Natural killer cell (primary cell): ENCODE results near the gene EPOP. TPM values are rescaled to one million over a fixed set of nuclear protein-coding genes. Genes with fewer than 3 reads are reported as not detected.
"Not testable (repeated sequence)": the region's sequence is repeated elsewhere in the genome, so short reads cannot be mapped to it uniquely, and the experiment has no call there.

Source experiments
- ATAC-seq, 3 donors: fragments of 150-1000 bp in 2 of 3; fragments of 200-7000 bp in 1 of 3; cut with Tn5 transposase; 1 replicate in 1 of 3; 2 replicates in 2 of 3; pipeline ENCODE4 v1.10.0; 2021; ENCODE audit warnings: mild to moderate bottlenecking in 2 of 3, moderate library complexity in 2 of 3
- DNase-seq, 2 donors: peaks; one replicate each; pipeline versions ENCODE4 v3.0.0 to v3.0.0-alpha.2; 2013 to 2021; ENCODE audit warnings: mixed read lengths in 1 of 2
- H3K27ac ChIP-seq: one replicate; pipeline ENCODE4 v1.5.1; 2013; ENCODE audit warnings: mild to moderate bottlenecking, low read length
- H3K27me3 ChIP-seq: one replicate; pipeline ENCODE4 v1.6.1; 2013; ENCODE audit warnings: low read length; ENCODE audit not compliant: control insufficient read depth, insufficient read depth
- H3K36me3 ChIP-seq: one replicate; pipeline ENCODE4 v1.6.1; 2013; ENCODE audit warnings: low read length; ENCODE audit not compliant: control insufficient read depth, insufficient read depth
- H3K4me1 ChIP-seq: one replicate; pipeline ENCODE4 v1.6.1; 2013; ENCODE audit warnings: low read length; ENCODE audit not compliant: control insufficient read depth, insufficient read depth
- H3K4me3 ChIP-seq: one replicate; pipeline ENCODE4 v1.5.1; 2013; ENCODE audit warnings: low read length
- H3K9me3 ChIP-seq: one replicate; pipeline ENCODE4 v1.6.1; 2013; ENCODE audit warnings: low read length; ENCODE audit not compliant: control insufficient read depth, insufficient read depth
- H3K27ac Mint-ChIP-seq, 2 donors: one replicate each; pipeline ENCODE4 v1.8.0; 2022; ENCODE audit warnings: mild to moderate bottlenecking in 2 of 2, mixed read lengths in 2 of 2, moderate library complexity in 1 of 2
- H3K27me3 Mint-ChIP-seq, 2 donors: one replicate each; pipeline ENCODE4 v1.8.0; 2022; ENCODE audit warnings: low read depth in 2 of 2, mixed read lengths in 2 of 2
- H3K36me3 Mint-ChIP-seq: one replicate; pipeline ENCODE4 v1.8.0; 2022; ENCODE audit warnings: mixed read lengths
- H3K4me1 Mint-ChIP-seq, 2 donors: one replicate each; pipeline ENCODE4 v1.8.0; 2022; ENCODE audit warnings: mixed read lengths in 2 of 2
- H3K4me3 Mint-ChIP-seq: one replicate; pipeline ENCODE4 v1.8.0; 2022; ENCODE audit warnings: mild to moderate bottlenecking, moderate library complexity, mixed read lengths
- H3K9me3 Mint-ChIP-seq, 2 donors: one replicate each; pipeline ENCODE4 v1.8.0; 2022; ENCODE audit warnings: mixed read lengths in 2 of 2
- CTCF ChIP-seq: fragments of 200-600 bp; IDR thresholded peaks from one replicate; pipeline ENCODE4 v1.8.0; 2022; ENCODE audit warnings: antibody characterized with exemption
- WGBS: methylation state at CpG from one replicate; pipeline ENCODE4 v1.1.7; 2013; ENCODE audit warnings: missing lambda C conversion rate; ENCODE audit not compliant: insufficient coverage; 5-methylcytosine and 5-hydroxymethylcytosine counted together
- intact Hi-C: fragments of 100-400 bp; cut with micrococcal nuclease; formaldehyde crosslinking; loops from one replicate; pipeline ENCODE4 v1.14.2; 2022
- total RNA-seq, 4 donors: library from RNA; stranded (reverse); fragments of 120-200 nt in 1 of 4; gene quantifications; one replicate each; pipeline versions ENCODE4 v1.2.3 to v1.2.4, GENCODE V29; 2013 to 2022

The EPOP gene
- total RNA-seq, 3 donors from 2014 or later (not counting 1 experiment from before 2014, with no cell fraction given), result 0.66 to 1.9 (median 1.1) TPM

- H3K9me3 ChIP-seq, result no peaks in the 10 kb centered on the region
- no peaks in the 10 kb centered on the region for H3K4me1 ChIP-seq
- intact Hi-C loops, result no loop called here
- Mint-ChIP-seq H3K4me3 (no peak overlapping the region), H3K27ac (no peak overlapping the region), H3K4me1 (no peaks in the 10 kb centered on the region), H3K36me3 (no peaks in the 10 kb centered on the region), H3K27me3 (peaks cover 5 to 6% of the 10 kb centered on the region in 2 donors), H3K9me3 (no peaks in the 10 kb centered on the region)
- no peaks in the 10 kb centered on the region for H3K27me3 ChIP-seq
- ATAC-seq, result no peak
- no peak for DNase-seq
- no peaks in the 10 kb centered on the region for H3K36me3 ChIP-seq
- 96% methylated on average over 4 of the region's 6 CpGs for WGBS
- no peak overlapping the region for H3K27ac ChIP-seq
- TF ChIP-seq CTCF, result no peak
- no peak overlapping the region for H3K4me3 ChIP-seq
These were observed 42.4 kb downstream of the EPOP start for GRCh38 chr17:38632334-38632733.

GRCh38 chr17:38628441-38628840 is 46.3 kb downstream of the EPOP start:
- DNase-seq (no peak), ATAC-seq (no peak)
- Histone ChIP-seq H3K27me3 (no peaks in the 10 kb centered on the region), H3K4me1 (no peaks in the 10 kb centered on the region), H3K4me3 (no peak overlapping the region), H3K36me3 (no peaks in the 10 kb centered on the region), H3K9me3 (no peaks in the 10 kb centered on the region), H3K27ac (no peak overlapping the region)
- intact Hi-C loops, result no loop called here
- Mint-ChIP-seq H3K4me3 (no peak overlapping the region), H3K27me3 (peaks cover 9 to 10% of the 10 kb centered on the region in 2 donors), H3K36me3 (no peaks in the 10 kb centered on the region), H3K27ac (no peak overlapping the region), H3K9me3 (no peaks in the 10 kb centered on the region), H3K4me1 (no peaks in the 10 kb centered on the region)
- 97% methylated on average over 2 of the region's 3 CpGs for WGBS
- TF ChIP-seq CTCF, result no peak

GRCh38 chr17:38627957-38628356 is 46.8 kb downstream of the EPOP start:
- Mint-ChIP-seq H3K4me3 (no peak overlapping the region), H3K36me3 (no peaks in the 10 kb centered on the region), H3K9me3 (no peaks in the 10 kb centered on the region), H3K27ac (no peak overlapping the region), H3K27me3 (peaks cover 9 to 10% of the 10 kb centered on the region in 2 donors), H3K4me1 (no peaks in the 10 kb centered on the region)
- 93% methylated on average over 2 of the region's 2 CpGs for WGBS
- Histone ChIP-seq H3K9me3 (no peaks in the 10 kb centered on the region), H3K27ac (no peak overlapping the region), H3K27me3 (no peaks in the 10 kb centered on the region), H3K4me3 (no peak overlapping the region), H3K4me1 (no peaks in the 10 kb centered on the region), H3K36me3 (no peaks in the 10 kb centered on the region)
- intact Hi-C loops, result no loop called here
- no peak for TF ChIP-seq CTCF
- ATAC-seq, result no peak
- DNase-seq, result no peak

- H3K36me3 ChIP-seq, H3K4me3 Mint-ChIP-seq, H3K4me1 Mint-ChIP-seq, DNase-seq, H3K27ac Mint-ChIP-seq, H3K27me3 ChIP-seq, intact Hi-C loops, H3K4me3 ChIP-seq, H3K27ac ChIP-seq, H3K4me1 ChIP-seq, ATAC-seq, H3K9me3 ChIP-seq, H3K9me3 Mint-ChIP-seq, H3K36me3 Mint-ChIP-seq: not testable (repeated sequence)
- H3K27me3 Mint-ChIP-seq, result peaks cover 10 to 21% of the 10 kb centered on the region in 2 donors
- 83% methylated on average over 3 of the region's 6 CpGs for WGBS
These were observed 48.0 kb downstream of the EPOP start for GRCh38 chr17:38626606-38627226.
